OCI-LY1 (cell line): ENCODE measurements around the gene CDC42BPB.

ENCODE experiments used
- H2AFZ ChIP-seq: fragments of 200-600 bp; sonication (generic), shearing (Covaris generic); 2 replicates; pipeline ENCODE4 v1.6.0; 2014; ENCODE audit warnings: antibody characterized with exemption, mild to moderate bottlenecking, low read length
- H3F3A ChIP-seq: fragments of 200-600 bp; sonication (generic), shearing (Covaris generic); 2 replicates; pipeline ENCODE4 v1.6.0; 2014; ENCODE audit warnings: mild to moderate bottlenecking, antibody characterized with exemption, low read length, moderate library complexity; ENCODE audit not compliant: insufficient read depth
- H3K27ac ChIP-seq: fragments of 200-600 bp; sonication (generic); 2 replicates; pipeline ENCODE4 v1.5.1; 2014; ENCODE audit warnings: low read length, mixed run types, mild to moderate bottlenecking, low read depth; ENCODE audit not compliant: poor library complexity, severe bottlenecking
- H3K27me3 ChIP-seq: fragments of 200-600 bp; sonication (generic); 2 replicates; pipeline ENCODE4 v1.6.0; 2014; ENCODE audit warnings: antibody characterized with exemption, mild to moderate bottlenecking, low read length, moderate library complexity; ENCODE audit not compliant: insufficient read depth
- H3K36me3 ChIP-seq: fragments of 200-600 bp; sonication (generic); 2 replicates; pipeline ENCODE4 v1.6.1; 2014; ENCODE audit warnings: mild to moderate bottlenecking, antibody characterized with exemption, low read length, moderate library complexity, mixed read lengths; ENCODE audit not compliant: insufficient read depth
- H3K4me1 ChIP-seq: fragments of 200-600 bp; sonication (generic); 2 replicates; pipeline ENCODE4 v1.5.1; 2014; ENCODE audit warnings: mild to moderate bottlenecking, low read length, moderate library complexity; ENCODE audit not compliant: insufficient read depth, severe bottlenecking
- H3K4me2 ChIP-seq: fragments of 200-600 bp; sonication (generic), shearing (Covaris generic); 2 replicates; pipeline ENCODE4 v1.6.1; 2014; ENCODE audit warnings: low read length
- H3K4me3 ChIP-seq: fragments of 200-600 bp; sonication (generic); 2 replicates; pipeline ENCODE4 v1.5.1; 2014; ENCODE audit warnings: low read length, low read depth, mild to moderate bottlenecking, mixed read lengths; ENCODE audit not compliant: poor library complexity, severe bottlenecking
- H3K79me2 ChIP-seq: fragments of 200-600 bp; shearing (Covaris generic); 2 replicates; pipeline ENCODE4 v1.6.1; 2016; ENCODE audit warnings: mixed run types, low read length, mixed read lengths; ENCODE audit not compliant: insufficient read depth
- H3K9ac ChIP-seq: fragments of 200-600 bp; sonication (generic), shearing (Covaris generic); 2 replicates; pipeline ENCODE4 v1.6.1; 2014; ENCODE audit warnings: mild to moderate bottlenecking, low read length, mixed read lengths
- H3K9me2 ChIP-seq: fragments of 200-600 bp; sonication (generic), shearing (Covaris generic); 2 replicates; pipeline ENCODE4 v1.6.1; 2014; ENCODE audit warnings: low read depth, mild to moderate bottlenecking, low read length, mixed read lengths
- H3K9me3 ChIP-seq: fragments of 200-600 bp; shearing (Covaris generic); 2 replicates; pipeline ENCODE4 v1.6.1; 2014; ENCODE audit warnings: low read length, mixed read lengths
- H4K20me1 ChIP-seq: fragments of 200-600 bp; sonication (generic), shearing (Covaris generic); 2 replicates; pipeline ENCODE4 v1.6.0; 2016; ENCODE audit warnings: mild to moderate bottlenecking, low read length; ENCODE audit not compliant: insufficient read depth
- EZH2 ChIP-seq: fragments of 200-600 bp; sonication (generic), shearing (Covaris generic); IDR thresholded peaks from 2 replicates; pipeline ENCODE4 v1.8.0; 2017; ENCODE audit warnings: borderline replicate concordance, mixed run types, mild to moderate bottlenecking, antibody characterized with exemption, low read length, moderate library complexity, mixed read lengths
- TF ChIP-seq, protein P1 (sequence below): fragments of 200-600 bp; sonication (generic), shearing (Covaris generic); IDR thresholded peaks from 2 replicates; pipeline ENCODE4 v1.5.1; 2017; ENCODE audit warnings: mild to moderate bottlenecking, antibody characterized with exemption, low read length, moderate library complexity, mixed read lengths

CDC42BPB gene

DNA sequence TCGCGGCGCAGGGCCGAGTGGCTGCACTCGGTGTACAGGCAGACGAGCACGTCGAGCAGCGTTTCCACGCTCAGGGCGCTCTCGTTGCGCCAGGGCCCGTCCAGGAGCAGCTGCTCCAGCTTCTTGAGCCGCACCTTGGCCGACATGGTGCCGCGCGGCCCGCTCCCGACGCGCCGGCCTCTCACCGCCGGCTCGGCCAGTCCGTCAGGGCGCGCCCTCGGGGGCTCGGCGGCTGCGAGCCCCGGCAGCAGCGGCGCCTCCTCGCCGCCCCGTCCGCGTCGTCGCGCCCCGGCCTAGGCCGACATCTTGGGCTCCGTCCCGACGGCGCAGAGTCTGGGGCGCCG, 349 bp downstream of the CDC42BPB start:
- Histone ChIP-seq H3K4me3 (no peak overlapping the region), H2AFZ (no peak overlapping the region), H3K4me1 (no peaks in the 10 kb centered on the region), H3K9ac (no peak overlapping the region), H3K27me3 (no peaks in the 10 kb centered on the region), H3K9me2 (no peaks in the 10 kb centered on the region), H3K36me3 (no peaks in the 10 kb centered on the region), H3F3A (no peaks in the 10 kb centered on the region), H3K27ac (no peak overlapping the region), H4K20me1 (no peaks in the 10 kb centered on the region), H3K79me2 (no peaks in the 10 kb centered on the region), H3K4me2 (no peak overlapping the region), H3K9me3 (no peaks in the 10 kb centered on the region)
- TF ChIP-seq, protein P1, sequence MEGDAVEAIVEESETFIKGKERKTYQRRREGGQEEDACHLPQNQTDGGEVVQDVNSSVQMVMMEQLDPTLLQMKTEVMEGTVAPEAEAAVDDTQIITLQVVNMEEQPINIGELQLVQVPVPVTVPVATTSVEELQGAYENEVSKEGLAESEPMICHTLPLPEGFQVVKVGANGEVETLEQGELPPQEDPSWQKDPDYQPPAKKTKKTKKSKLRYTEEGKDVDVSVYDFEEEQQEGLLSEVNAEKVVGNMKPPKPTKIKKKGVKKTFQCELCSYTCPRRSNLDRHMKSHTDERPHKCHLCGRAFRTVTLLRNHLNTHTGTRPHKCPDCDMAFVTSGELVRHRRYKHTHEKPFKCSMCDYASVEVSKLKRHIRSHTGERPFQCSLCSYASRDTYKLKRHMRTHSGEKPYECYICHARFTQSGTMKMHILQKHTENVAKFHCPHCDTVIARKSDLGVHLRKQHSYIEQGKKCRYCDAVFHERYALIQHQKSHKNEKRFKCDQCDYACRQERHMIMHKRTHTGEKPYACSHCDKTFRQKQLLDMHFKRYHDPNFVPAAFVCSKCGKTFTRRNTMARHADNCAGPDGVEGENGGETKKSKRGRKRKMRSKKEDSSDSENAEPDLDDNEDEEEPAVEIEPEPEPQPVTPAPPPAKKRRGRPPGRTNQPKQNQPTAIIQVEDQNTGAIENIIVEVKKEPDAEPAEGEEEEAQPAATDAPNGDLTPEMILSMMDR = no peak
- no peak for TF ChIP-seq EZH2

DNA sequence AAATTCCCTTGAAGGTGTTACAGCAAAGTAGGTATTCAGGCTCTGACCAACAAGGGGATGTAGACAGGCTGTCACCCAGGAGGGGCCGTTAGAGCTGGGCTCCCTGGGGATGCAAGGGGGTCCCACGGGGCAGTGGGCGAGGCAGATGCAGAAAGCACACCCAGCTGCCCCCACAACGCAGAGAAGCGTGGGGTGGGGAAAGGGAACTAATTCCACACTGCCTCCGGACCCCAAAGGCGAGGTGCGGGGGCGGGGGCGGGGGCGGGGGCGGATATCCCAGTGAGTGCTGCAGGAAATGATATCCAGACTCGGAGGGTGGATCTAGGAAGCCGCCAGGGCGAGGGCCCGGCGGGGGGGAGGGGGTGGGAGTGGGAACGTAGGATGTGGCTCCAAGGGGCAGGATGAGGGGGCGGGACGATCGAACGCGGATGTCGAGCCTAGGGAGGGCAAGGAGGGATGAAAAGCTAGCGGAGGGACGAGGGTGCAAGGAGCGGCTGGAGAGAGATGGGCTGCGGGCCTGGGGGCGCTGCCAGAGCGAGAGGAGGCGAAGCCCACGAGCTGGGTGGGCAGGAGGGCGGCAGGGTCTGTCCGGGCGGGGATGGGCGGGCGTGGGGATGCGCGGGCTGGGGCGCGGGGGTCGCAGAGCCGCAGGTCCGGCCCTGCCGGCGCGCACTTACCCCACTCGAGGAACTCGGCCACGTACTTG, 874 bp downstream of the CDC42BPB start:
- TF ChIP-seq EZH2 = no peak
- no peaks in the 10 kb centered on the region for H4K20me1 ChIP-seq
- no peak overlapping the region for H3K4me3 ChIP-seq
- no peaks in the 10 kb centered on the region for H3F3A ChIP-seq
- no peak overlapping the region for H3K4me2 ChIP-seq
- H3K9me2 ChIP-seq = no peaks in the 10 kb centered on the region
- H2AFZ ChIP-seq = no peak overlapping the region
- H3K4me1 ChIP-seq = no peaks in the 10 kb centered on the region
- no peaks in the 10 kb centered on the region for H3K79me2 ChIP-seq
- no peaks in the 10 kb centered on the region for H3K9me3 ChIP-seq
- H3K27me3 ChIP-seq = no peaks in the 10 kb centered on the region
- no peak overlapping the region for H3K9ac ChIP-seq
- H3K36me3 ChIP-seq = no peaks in the 10 kb centered on the region
- no peak overlapping the region for H3K27ac ChIP-seq

DNA sequence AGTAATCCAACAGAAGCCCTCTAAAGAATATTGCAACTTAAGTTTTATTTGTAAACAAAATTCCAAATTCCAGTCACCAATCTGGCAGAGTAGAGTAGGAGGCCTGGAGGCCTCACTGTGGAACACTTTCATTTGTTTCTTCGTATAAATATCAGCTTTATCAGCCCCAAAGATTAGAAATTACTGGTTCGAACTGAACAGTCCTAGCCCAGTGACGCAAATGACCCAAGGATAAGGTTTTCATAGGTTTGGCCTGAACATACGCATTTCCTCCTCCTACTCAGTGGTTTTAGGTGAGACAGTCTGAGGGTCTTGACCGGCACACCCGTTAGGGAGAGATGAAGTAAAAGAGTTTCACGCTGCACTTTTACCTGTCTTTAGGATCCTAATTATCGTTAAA, 1.7 kb downstream of the CDC42BPB start:
- Histone ChIP-seq H3K9ac (no peak overlapping the region), H3K4me2 (no peak overlapping the region), H4K20me1 (no peaks in the 10 kb centered on the region), H3K27ac (no peak overlapping the region), H3K4me3 (no peak overlapping the region), H3F3A (no peaks in the 10 kb centered on the region), H2AFZ (no peak overlapping the region), H3K27me3 (no peaks in the 10 kb centered on the region), H3K79me2 (no peaks in the 10 kb centered on the region), H3K4me1 (no peaks in the 10 kb centered on the region), H3K9me3 (no peaks in the 10 kb centered on the region), H3K36me3 (no peaks in the 10 kb centered on the region), H3K9me2 (no peaks in the 10 kb centered on the region)
- TF ChIP-seq EZH2 = no peak
- TF ChIP-seq, protein P1 = no peak

DNA sequence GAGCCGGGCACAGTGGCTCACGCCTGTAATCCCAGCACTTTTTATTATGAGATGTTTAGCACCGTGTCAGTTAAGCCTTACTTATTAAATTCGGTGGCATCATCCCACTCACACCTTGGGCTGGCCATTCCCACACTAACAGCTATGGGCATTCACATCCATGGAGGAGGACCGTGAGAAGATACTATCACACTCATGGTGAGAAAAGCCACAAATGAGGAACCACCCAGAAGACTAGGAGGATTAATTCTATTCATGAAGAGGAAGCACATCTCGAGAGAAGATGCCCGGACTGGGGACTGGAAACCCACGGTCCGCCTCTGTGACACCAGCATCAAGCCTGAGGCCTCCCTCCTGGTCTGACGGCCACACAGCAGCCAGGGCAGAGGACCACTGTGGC, 4.9 kb downstream of the CDC42BPB start:
- Histone ChIP-seq H3K9ac (no peak overlapping the region), H3K4me3 (no peak overlapping the region), H2AFZ (no peak overlapping the region), H3K27ac (no peak overlapping the region), H3K9me3 (no peaks in the 10 kb centered on the region), H3K27me3 (no peaks in the 10 kb centered on the region), H3K4me1 (no peaks in the 10 kb centered on the region), H3K79me2 (no peaks in the 10 kb centered on the region), H3F3A (no peaks in the 10 kb centered on the region), H3K4me2 (no peak overlapping the region), H3K9me2 (no peaks in the 10 kb centered on the region), H3K36me3 (no peaks in the 10 kb centered on the region), H4K20me1 (no peaks in the 10 kb centered on the region)
- TF ChIP-seq, protein P1 = no peak
- TF ChIP-seq EZH2 = no peak
